BLaER1 (cell line): ENCODE measurements around the gene IRF2BPL.

ENCODE experiments used
- H3K27ac ChIP-seq: shearing (Covaris generic); formaldehyde crosslinking; 2 replicates; pipeline ENCODE4 v1.8.1; 2022
- H3K27me3 ChIP-seq: shearing (Covaris generic); formaldehyde crosslinking; 2 replicates; pipeline ENCODE4 v1.8.1; 2022
- H3K36me3 ChIP-seq: shearing (Covaris generic); formaldehyde crosslinking; 2 replicates; pipeline ENCODE4 v1.8.1; 2022
- H3K4me1 ChIP-seq: shearing (Covaris generic); formaldehyde crosslinking; 2 replicates; pipeline ENCODE4 v1.8.1; 2022
- H3K4me2 ChIP-seq: shearing (Covaris generic); formaldehyde crosslinking; 2 replicates; pipeline ENCODE4 v1.8.1; 2022
- H3K4me3 ChIP-seq: shearing (Covaris generic); formaldehyde crosslinking; 2 replicates; pipeline ENCODE4 v1.8.1; 2022
- H3K9ac ChIP-seq: shearing (Covaris generic); formaldehyde crosslinking; 2 replicates; pipeline ENCODE4 v1.8.1; 2022
- H3K9me3 ChIP-seq: shearing (Covaris generic); formaldehyde crosslinking; 2 replicates; pipeline ENCODE4 v1.8.1; 2022
- H4K20me1 ChIP-seq: shearing (Covaris generic); formaldehyde crosslinking; 2 replicates; pipeline ENCODE4 v1.8.1; 2022
- Cebpa-rat ChIP-seq: shearing (Covaris generic); IDR thresholded peaks from 2 replicates; pipeline ENCODE4 v1.8.1; 2022

The IRF2BPL gene

GRCh38 chr14:77014004-77014604 lies 14.4 kb downstream of the IRF2BPL start:
- no peaks in the 10 kb centered on the region for H3K36me3 ChIP-seq
- TF ChIP-seq Cebpa-rat, result no peak
- no peak overlapping the region for H3K9ac ChIP-seq
- peaks cover 16% of the 10 kb centered on the region; the same call in 1 of the 2 replicates for H3K4me1 ChIP-seq
- no peaks in the 10 kb centered on the region for H3K9me3 ChIP-seq
- H3K27ac ChIP-seq, result no peak overlapping the region
- no peak overlapping the region for H3K4me2 ChIP-seq
- no peak overlapping the region for H3K4me3 ChIP-seq
- no peaks in the 10 kb centered on the region for H4K20me1 ChIP-seq
- H3K27me3 ChIP-seq, result no peaks in the 10 kb centered on the region

GRCh38 chr14:77012193-77012765 lies 16.2 kb downstream of the IRF2BPL start:
- TF ChIP-seq Cebpa-rat, result no peak
- no peak overlapping the region for H3K4me3 ChIP-seq
- no peaks in the 10 kb centered on the region for H3K27me3 ChIP-seq
- no peaks in the 10 kb centered on the region for H3K9me3 ChIP-seq
- H3K27ac ChIP-seq, result no peak overlapping the region
- H3K4me2 ChIP-seq, result no peak overlapping the region
- no peak overlapping the region for H3K9ac ChIP-seq
- no peaks in the 10 kb centered on the region for H4K20me1 ChIP-seq
- H3K4me1 ChIP-seq, result peaks cover 22% of the 10 kb centered on the region
- no peaks in the 10 kb centered on the region for H3K36me3 ChIP-seq

- Histone ChIP-seq H3K4me3 (no peak overlapping the region), H3K4me2 (no peak overlapping the region), H3K9me3 (no peaks in the 10 kb centered on the region), H3K27ac (no peak overlapping the region), H3K4me1 (peaks cover 33% of the 10 kb centered on the region), H3K36me3 (no peaks in the 10 kb centered on the region), H3K27me3 (no peaks in the 10 kb centered on the region), H4K20me1 (no peaks in the 10 kb centered on the region), H3K9ac (no peak overlapping the region)
- no peak for TF ChIP-seq Cebpa-rat
Measured at GRCh38 chr14:77011245-77011644, 17.3 kb downstream of the IRF2BPL start.

GRCh38 chr14:77009014-77009413 lies 19.5 kb downstream of the IRF2BPL start:
- Histone ChIP-seq H3K27ac (peak overlapping the region; percentile 27; the same call in 1 of the 2 replicates), H3K4me2 (0 out of 2 replicates have a peak overlapping the region, but pooled peaks have one; percentile 63), H3K36me3 (no peaks in the 10 kb centered on the region), H3K9me3 (no peaks in the 10 kb centered on the region), H3K27me3 (no peaks in the 10 kb centered on the region), H3K4me1 (peaks cover 52% of the 10 kb centered on the region), H3K9ac (no peak overlapping the region), H3K4me3 (no peak overlapping the region), H4K20me1 (no peaks in the 10 kb centered on the region)
- no peak for TF ChIP-seq Cebpa-rat

- Histone ChIP-seq H3K4me1 (peaks cover 53% of the 10 kb centered on the region), H3K4me2 (peak overlapping the region; percentile 63)
Measured at GRCh38 chr14:77008541-77008940, 20.0 kb downstream of the IRF2BPL start.

GRCh38 chr14:77007975-77008421 lies 20.5 kb downstream of the IRF2BPL start:
- no peak overlapping the region for H3K4me3 ChIP-seq
- H3K4me1 ChIP-seq, result peaks cover 53% of the 10 kb centered on the region
- H3K9me3 ChIP-seq, result no peaks in the 10 kb centered on the region
- no peaks in the 10 kb centered on the region for H4K20me1 ChIP-seq
- H3K27ac ChIP-seq, result peak overlapping the region; percentile 38; the same call in 1 of the 2 replicates
- H3K27me3 ChIP-seq, result no peaks in the 10 kb centered on the region
- no peaks in the 10 kb centered on the region for H3K36me3 ChIP-seq
- peak overlapping the region; percentile 63 for H3K4me2 ChIP-seq
- TF ChIP-seq Cebpa-rat, result no peak
- no peak overlapping the region for H3K9ac ChIP-seq

More at GRCh38 chr14:77008541-77008940, 20.0 kb downstream of the IRF2BPL start:
- no peaks in the 10 kb centered on the region for H3K9me3 ChIP-seq
- H3K27me3 ChIP-seq, result no peaks in the 10 kb centered on the region
- H3K9ac ChIP-seq, result no peak overlapping the region
- no peak overlapping the region for H3K4me3 ChIP-seq
- peak overlapping the region; percentile 27; the same call in 1 of the 2 replicates for H3K27ac ChIP-seq
- no peaks in the 10 kb centered on the region for H3K36me3 ChIP-seq
- no peaks in the 10 kb centered on the region for H4K20me1 ChIP-seq
- TF ChIP-seq Cebpa-rat, result no peak

- no peak overlapping the region; the same call in 1 of the 2 replicates for H3K27ac ChIP-seq
- no peaks in the 10 kb centered on the region for H3K36me3 ChIP-seq
- no peak overlapping the region for H3K9ac ChIP-seq
- peaks cover 53% of the 10 kb centered on the region for H3K4me1 ChIP-seq
- no peaks in the 10 kb centered on the region for H3K9me3 ChIP-seq
- no peaks in the 10 kb centered on the region for H4K20me1 ChIP-seq
- no peak for TF ChIP-seq Cebpa-rat
- peak overlapping the region; percentile 63 for H3K4me2 ChIP-seq
- no peaks in the 10 kb centered on the region for H3K27me3 ChIP-seq
- no peak overlapping the region for H3K4me3 ChIP-seq
Measured at GRCh38 chr14:77007183-77007974, 21.1 kb downstream of the IRF2BPL start.

GRCh38 chr14:77006132-77006531 lies 22.4 kb downstream of the IRF2BPL start:
- no peaks in the 10 kb centered on the region for H3K36me3 ChIP-seq
- peaks cover 64% of the 10 kb centered on the region for H3K4me1 ChIP-seq
- no peaks in the 10 kb centered on the region for H3K27me3 ChIP-seq
- H3K27ac ChIP-seq, result no peak overlapping the region
- H3K4me2 ChIP-seq, result peak overlapping the region; percentile 60
- no peaks in the 10 kb centered on the region for H4K20me1 ChIP-seq
- H3K9me3 ChIP-seq, result no peaks in the 10 kb centered on the region
- H3K9ac ChIP-seq, result no peak overlapping the region
- no peak for TF ChIP-seq Cebpa-rat
- H3K4me3 ChIP-seq, result no peak overlapping the region

GRCh38 chr14:77005559-77005958 lies 22.9 kb downstream of the IRF2BPL start:
- H3K4me3 ChIP-seq, result no peak overlapping the region
- H3K4me1 ChIP-seq, result peaks cover 69% of the 10 kb centered on the region
- H3K9me3 ChIP-seq, result no peaks in the 10 kb centered on the region
- no peaks in the 10 kb centered on the region for H3K27me3 ChIP-seq
- H4K20me1 ChIP-seq, result no peaks in the 10 kb centered on the region
- H3K9ac ChIP-seq, result no peak overlapping the region
- TF ChIP-seq Cebpa-rat, result no peak
- H3K4me2 ChIP-seq, result peak overlapping the region; percentile 60
- no peaks in the 10 kb centered on the region for H3K36me3 ChIP-seq
- H3K27ac ChIP-seq, result no peak overlapping the region
